Suprapubic skin (tissue), 4 donors: ENCODE measurements around the gene COL23A1.

ENCODE experiments used
- CTCF ChIP-seq, 2 donors: fragments of 200-600 bp in 1 of 2; fragments of 450-650 bp in 1 of 2; sonication (generic) in 1 of 2; IDR thresholded peaks; one replicate each; pipeline ENCODE4 v1.5.1; 2016 to 2019; ENCODE audit warnings: antibody characterized with exemption in 2 of 2, mild to moderate bottlenecking in 1 of 2, moderate library complexity in 1 of 2
- POLR2A ChIP-seq, 2 donors: fragments of 450-650 bp; IDR thresholded peaks; one replicate each; pipeline ENCODE4 v1.6.1; 2017; ENCODE audit warnings: antibody characterized with exemption in 2 of 2, mild to moderate bottlenecking in 2 of 2, moderate library complexity in 2 of 2
- POLR2AphosphoS5 ChIP-seq, 3 donors: sonication (generic); formaldehyde crosslinking; IDR thresholded peaks; one replicate each; pipeline ENCODE4 v1.6.1; 2017; ENCODE audit warnings: antibody characterized with exemption in 3 of 3

- TF ChIP-seq POLR2A (IDR thresholded peaks at IDR 0.05), result no peak
- TF ChIP-seq CTCF (IDR thresholded peaks at IDR 0.05), result no peak
- TF ChIP-seq POLR2AphosphoS5 (IDR thresholded peaks at IDR 0.05), result no peak
Observed at GRCh38 chr5:178218237-178218776, 371.9 kb downstream of the COL23A1 start.
